HL-60/S4 treated with phorbol 12-myristate 13-acetate at 8.2 ng/mL for 4 days and 3 days (cell line): ENCODE measurements around the gene PAGR1.
"Not testable (repeated sequence)": the region's sequence is repeated elsewhere in the genome, so short reads cannot be mapped to it uniquely, and the experiment has no call there.

ENCODE experiments used
- in situ Hi-C: fragments of 300-500 bp; cut with MboI; formaldehyde crosslinking; loops from 2 replicates; pipeline ENCODE4 v1.15.0; 2022; ENCODE audit warnings: low sequenced_read_pairs

PAGR1 gene

DNA sequence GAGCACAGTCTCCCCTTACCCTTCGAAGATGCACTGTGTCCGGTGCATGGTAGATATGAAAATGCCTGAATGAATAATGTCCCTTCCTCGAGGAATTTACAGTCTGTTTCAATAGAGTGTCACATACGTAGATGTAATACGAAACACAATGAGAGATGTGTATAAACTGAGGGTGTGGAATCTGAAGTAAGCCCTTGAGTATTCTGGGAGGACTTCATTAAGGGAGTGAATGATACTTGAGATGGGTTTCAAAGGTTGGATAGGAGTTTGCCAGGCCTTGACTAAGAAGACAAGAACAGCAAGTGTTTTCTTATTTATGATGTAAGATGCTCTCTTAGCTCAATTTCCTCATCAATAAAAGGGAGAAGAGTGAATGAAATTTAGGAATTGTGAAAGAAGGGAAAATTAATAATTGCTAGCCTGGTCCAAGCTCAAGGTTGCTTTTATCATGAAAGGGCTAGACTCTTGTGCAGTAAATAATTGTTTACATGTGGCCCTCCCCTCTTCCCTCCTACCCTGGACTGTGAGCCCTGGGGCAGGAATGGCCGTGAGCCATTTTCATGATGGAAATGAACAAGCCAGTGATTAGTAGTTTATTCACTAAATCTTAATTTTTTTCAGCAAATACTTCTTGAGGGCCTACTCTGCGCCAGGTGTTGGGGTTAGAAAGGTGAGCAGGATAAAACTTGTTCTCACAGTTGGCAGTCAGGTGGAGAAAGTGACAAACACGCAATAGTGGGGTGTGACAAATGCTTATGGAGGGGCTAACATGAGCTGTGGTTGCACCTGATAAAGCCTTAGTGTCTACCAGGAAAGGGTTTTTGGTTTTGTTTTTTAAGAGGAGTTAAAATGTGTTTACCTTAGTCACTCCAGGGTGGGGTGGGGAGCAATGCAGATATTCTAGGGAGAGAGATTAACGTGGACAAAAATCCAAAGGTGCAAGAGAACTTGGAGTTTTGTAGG is 23.8 kb upstream of the PAGR1 start:
- in situ Hi-C loops, result no loop called here

DNA sequence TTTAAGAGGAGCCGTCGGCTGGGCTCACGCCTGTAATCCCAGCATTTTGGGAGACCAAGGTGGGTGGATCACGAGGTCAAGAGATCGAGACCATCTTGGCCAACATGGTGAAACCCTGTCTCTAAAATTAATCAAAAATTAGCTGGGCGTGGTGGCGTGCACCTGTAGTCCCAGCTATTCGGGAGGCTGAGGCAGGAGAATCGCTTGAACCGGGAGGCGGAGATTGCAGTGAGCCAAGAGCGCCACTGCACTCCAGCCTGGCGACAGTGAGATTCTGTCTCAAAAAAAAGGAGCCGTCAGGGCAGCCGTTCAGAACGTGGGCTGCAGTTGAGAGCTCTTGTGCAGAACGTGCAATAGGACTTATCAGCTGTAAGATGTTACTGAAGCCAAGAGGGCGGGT is 22.8 kb upstream of the PAGR1 start:
- in situ Hi-C loops, result not testable (repeated sequence)

DNA sequence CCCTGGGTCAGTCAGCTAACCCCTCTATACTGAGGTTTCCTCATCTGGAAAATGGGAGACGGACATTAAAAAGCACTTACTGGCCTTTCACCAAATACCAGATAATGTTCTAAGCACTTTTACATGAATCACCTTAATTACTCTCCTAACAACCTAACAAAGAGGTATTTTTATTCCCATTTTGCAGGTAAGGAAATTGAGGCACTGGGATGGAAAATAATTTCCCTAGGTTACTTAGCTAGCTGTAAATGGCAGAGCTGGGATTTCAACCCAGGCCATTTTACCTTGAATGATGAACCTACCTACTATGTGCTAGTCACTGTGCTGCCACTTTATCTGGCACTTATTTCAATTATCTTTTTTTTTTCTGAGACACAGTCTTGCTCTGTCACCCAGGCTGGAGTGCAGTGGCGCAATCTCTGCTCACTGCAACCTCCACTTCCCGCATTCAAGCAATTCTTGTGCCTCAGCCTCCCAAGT is 21.7 kb upstream of the PAGR1 start:
- in situ Hi-C loops, result no loop called here

DNA sequence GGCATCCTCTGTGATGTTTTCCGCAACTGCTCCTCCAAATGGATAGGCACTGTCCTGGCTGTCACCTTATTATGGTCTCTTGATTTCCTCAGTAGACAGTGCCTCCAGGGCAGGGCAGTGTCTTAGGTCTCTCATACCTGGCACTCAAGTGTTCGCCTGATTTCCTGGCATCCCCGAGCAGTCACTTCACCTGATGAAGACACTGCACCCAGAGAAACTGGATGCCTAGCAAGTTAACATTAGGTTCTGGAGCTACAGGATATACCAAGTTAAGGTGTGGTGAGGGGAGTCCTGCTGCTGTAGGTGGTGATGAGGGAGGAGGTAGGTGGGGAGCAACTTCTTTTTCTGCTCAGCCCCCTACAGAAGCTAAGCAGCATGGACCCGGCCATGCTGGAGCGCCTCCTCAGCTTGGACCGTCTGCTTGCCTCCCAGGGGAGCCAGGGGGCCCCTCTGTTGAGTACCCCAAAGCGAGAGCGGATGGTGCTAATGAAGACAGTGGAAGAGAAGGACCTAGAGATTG is 13.5 kb upstream of the PAGR1 start:
- in situ Hi-C loops, result no loop called here

DNA sequence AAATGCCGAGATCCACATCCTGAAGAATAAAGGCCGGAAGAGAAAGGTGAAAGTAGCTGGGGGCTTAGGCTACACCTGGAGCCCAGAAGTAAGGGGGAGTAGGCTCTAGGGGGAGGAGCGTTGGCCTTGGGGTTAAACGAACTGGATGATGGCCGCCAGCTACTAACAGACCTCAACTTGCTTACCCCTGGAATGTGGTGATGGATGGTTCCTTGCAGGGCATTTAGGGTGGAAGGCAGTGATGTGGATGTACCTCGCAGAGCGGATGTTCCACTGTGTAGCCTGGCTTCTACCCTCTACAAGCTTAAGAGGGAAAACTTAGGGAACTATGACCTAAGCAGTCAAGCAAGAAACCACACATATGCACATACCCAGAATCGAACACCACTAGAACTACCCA is 11.9 kb upstream of the PAGR1 start:
- in situ Hi-C loops, result no loop called here

DNA sequence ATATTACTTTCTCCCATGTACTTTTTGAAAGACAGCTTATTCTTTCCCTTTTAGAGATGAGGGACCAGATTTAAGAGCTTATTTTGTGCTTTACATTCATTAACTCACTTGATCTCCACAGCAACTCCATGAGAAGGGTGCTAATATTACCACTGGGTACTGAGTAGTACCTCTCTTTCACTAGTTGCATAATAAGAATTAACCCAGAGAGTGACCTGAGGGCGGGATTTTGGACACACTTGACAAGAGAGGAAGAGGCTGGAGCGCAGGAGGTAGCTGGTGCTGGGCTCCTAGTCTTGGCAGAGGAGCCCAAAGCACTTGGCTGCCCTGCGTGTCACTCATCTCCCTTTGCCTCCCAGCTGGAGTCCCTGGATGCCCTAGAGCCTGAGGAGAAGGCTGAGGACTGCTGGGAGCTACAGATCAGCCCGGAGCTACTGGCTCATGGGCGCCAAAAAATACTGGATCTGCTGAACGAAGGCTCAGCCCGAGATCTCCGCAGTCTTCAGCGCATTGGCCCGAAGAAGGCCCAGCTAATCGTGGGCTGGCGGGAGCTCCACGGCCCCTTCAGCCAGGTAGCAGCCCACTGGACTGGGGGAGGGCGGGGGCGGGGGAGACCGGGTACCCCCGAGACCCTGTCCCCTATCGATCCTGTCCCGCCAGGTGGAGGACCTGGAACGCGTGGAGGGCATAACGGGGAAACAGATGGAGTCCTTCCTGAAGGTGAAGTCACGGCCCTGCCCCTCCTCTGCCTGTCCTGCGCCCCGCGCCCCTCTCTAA is 11.3 kb upstream of the PAGR1 start:
- in situ Hi-C loops, result no loop called here

DNA sequence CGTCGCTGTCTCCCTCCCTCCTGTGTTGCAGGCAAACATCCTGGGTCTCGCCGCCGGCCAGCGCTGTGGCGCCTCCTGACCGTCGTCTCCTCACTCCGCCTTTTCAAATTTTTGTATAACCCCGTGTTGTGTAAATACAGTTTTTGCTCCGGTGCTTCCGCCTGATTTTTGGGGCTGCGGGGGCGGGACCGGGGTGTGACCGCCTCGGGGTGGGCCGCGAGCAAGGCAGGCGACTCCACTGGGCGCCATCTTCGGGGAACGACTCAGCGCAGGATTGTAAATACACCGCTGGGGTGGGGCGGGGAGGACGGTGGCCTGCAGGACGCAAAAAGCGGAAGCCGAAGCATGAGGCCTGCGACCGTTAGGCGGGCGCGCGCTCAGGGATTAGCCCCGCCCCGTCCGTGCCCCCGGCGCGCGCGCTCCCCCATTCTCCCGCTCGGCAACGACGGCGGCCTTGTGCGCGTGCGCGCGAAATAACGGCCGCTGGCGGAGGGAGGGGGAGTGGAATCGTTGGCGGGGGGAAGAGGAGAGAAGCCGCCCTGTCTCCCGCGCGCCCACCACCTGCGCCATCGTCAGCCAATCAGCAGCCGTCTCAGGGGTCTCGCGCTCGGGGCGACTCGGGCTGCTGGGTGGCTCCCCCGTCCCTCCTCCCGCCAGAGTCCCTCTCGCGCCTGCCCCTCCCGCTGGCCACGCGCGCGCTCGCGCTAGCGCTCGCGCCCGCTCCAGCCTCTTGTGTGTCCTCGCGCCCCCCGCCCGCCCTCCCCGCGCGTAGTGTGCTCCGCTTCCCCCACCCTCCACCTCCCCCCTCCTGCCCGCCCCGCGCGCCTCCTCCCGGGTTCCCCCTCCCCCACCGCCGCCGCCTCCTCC is 10.5 kb upstream of the PAGR1 start:
- in situ Hi-C loops, result no loop called here

DNA sequence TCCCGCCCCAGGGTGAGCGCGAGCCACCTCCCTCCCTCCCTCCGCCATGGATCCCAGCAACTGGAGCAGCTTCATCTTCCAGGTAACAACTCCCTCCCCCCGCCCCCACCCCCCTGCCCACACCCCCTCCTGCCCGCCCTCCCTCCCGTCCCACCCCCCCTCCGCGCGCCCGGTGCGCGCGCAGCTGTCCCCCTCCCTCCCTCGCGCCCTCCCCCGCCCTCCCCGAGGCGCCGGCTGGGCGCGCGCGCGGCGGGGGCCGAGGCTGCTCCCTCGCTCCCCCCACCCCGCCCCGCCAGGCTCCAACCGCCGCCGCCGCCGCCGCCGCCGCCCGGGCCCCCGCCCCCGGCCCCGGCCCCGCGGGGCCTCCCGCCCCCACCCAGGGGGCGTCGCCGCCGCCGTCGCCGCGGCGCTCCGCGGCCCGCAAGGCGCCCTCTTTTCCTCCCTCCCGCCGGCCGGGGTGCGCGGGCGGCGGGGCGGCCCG is 9.8 kb upstream of the PAGR1 start, which contains the start of gene MAZ:
Gene MAZ, plus strand, starts transcription at position 431 of the 481 bp plus-strand sequence. CDS start 173 bp downstream, outside the sequence.
- in situ Hi-C loops, result no loop called here

DNA sequence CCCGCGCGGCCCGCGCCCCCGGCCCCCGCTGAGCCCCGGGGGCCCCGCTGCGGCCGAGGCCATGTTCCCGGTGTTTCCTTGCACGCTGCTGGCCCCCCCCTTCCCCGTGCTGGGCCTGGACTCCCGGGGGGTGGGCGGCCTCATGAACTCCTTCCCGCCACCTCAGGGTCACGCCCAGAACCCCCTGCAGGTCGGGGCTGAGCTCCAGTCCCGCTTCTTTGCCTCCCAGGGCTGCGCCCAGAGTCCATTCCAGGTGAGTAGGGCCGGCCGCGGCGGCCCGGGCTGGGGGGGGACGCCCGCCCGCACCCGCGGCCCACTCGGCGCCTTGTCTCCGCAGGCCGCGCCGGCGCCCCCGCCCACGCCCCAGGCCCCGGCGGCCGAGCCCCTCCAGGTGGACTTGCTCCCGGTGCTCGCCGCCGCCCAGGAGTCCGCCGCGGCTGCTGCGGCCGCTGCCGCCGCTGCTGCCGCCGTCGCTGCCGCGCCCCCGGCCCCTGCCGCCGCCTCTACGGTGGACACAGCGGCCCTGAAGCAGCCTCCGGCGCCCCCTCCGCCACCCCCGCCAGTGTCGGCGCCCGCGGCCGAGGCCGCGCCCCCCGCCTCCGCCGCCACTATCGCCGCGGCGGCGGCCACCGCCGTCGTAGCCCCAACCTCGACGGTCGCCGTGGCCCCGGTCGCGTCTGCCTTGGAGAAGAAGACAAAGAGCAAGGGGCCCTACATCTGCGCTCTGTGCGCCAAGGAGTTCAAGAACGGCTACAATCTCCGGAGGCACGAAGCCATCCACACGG is 9.1 kb upstream of the PAGR1 start:
- in situ Hi-C loops, result no loop called here

DNA sequence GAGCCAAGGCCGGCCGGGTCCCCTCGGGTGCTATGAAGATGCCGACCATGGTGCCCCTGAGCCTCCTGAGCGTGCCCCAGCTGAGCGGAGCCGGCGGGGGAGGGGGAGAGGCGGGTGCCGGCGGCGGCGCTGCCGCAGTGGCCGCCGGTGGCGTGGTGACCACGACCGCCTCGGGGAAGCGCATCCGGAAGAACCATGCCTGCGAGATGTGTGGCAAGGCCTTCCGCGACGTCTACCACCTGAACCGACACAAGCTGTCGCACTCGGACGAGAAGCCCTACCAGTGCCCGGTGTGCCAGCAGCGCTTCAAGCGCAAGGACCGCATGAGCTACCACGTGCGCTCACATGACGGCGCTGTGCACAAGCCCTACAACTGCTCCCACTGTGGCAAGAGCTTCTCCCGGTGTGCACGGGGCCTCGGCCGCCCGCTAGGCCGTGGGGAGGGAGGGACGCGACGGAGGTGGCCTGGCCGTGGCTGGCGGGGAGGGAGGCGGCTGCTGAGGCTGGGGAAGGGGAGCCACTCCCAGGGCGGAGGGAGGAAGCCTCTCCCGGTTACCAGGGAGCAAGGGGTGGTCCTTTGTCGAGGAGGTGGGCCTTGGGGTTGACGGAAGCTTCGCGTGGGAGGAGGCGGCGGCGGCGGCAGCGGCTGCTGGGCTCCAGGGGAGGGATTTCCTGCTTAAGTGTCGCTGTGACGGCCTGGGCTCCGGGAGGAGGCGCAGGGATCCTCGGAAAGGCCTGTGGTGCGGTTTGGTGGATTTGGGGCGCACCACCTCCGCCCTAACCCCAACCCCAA is 8.3 kb upstream of the PAGR1 start:
- in situ Hi-C loops, result no loop called here

DNA sequence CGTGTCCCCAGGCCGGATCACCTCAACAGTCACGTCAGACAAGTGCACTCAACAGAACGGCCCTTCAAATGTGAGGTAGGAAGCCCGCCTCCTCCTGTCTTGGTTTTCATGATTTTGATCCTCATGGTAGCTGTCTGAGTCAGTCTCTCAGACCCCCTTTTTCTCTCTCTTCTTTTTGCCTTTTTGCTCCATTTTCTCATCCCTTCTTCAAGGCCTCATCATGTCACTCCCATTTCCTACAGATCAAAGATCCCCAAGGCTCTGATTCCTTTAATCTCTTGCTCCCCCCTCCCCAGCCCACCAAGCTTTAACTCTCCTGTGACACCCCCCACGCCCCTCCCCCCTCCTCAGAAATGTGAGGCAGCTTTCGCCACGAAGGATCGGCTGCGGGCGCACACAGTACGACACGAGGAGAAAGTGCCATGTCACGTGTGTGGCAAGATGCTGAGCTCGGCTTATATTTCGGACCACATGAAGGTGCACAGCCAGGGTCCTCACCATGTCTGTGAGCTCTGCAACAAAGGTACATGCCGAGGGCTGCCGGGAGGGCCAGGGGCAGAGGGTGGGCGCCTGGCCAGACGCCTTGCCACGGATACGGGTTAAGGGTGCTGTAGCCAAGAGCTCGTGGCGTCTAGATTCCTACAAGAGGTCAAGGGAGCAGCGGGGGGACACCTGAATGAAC is 7.6 kb upstream of the PAGR1 start:
- in situ Hi-C loops, result no loop called here

DNA sequence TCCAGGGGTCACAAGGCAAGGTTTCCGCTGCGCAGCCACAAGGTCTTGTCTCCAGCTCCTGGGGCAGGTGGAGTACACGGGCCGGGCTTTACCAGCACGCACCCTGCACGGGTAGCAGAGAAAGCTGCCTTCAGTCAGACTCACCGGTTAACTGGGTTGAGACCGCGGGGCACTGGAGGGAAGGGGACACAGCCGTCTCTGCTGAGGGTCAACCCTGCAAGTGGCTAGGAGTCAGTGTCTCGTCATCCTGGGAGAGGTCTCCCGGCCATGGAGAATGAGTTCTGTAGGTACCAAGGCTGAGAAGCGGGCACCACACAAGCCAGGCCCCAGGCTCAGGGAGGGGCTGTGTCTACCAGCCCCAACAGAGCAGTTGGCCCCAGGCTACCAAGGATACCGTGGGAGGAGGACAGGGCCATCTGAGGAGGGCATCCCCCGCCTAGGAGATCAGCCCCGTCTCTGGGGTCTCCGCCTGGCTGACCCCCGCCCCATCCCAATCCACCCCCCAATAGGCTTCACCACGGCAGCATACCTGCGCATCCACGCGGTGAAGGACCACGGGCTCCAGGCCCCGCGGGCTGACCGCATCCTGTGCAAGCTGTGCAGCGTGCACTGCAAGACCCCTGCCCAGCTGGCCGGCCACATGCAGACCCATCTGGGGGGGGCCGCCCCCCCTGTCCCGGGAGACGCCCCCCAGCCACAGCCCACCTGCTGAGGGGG is 6.8 kb upstream of the PAGR1 start:
- in situ Hi-C loops, result no loop called here

DNA sequence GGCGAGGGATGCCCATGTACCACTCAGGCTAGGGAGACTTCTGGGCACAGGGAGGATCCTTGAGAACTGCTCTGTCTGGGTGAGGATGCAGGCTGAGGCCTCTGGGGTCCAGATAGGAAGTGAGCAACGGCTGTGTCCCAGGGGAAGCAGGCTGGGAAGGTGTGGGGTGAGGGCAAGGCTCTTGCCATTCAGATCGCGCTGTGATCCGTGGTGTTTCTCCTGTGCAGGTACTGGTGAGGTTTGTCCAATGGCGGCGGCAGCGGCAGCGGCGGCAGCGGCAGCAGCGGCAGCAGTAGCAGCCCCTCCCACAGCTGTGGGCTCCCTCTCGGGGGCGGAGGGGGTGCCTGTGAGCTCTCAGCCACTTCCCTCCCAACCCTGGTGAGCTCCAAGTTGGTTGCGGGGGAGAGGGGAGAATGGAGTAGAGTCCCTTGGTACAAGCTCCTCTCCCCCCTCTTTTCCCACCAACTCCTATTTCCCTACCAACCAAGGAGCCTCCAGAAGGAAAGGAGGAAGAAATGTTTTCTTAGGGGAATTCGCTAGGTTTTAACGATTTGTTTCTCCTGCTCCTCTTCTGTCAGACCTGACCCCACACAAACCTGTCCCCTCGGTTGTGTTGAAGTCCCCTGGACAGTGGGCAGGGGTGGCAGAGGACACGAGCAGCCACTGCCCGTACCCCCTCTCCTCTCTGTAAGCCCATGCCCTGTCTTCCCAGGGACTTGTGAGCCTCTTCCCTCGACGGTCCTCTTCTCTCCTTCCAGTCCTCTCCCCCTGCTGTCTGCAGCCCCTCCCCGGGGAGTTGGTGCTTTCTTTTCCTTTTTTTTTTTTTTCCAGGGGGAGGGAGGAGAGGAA is 5.9 kb upstream of the PAGR1 start:
- in situ Hi-C loops, result no loop called here

DNA sequence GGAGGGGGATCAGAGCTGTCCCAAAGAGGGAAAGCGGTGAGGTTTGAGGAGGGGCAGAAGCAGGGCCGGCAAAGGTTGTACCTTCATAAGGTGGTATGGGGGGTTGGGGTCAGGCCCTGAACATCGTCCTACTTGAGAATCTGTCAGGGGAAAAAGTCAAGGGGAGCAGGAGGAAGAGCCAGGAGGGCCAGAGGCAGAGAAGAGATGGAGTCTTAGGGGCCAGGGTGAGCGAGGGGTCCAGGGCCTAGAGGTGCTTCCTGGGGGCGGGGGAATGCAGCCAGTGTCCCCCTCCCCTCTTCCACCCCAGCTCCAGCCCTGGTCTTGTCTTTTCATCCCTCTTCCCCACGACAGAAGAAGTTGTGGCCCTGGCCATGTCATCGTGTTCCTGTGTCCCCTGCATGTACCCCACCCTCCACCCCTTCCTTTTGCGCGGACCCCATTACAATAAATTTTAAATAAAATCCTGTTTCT is 5.2 kb upstream of the PAGR1 start:
- in situ Hi-C loops, result no loop called here

DNA sequence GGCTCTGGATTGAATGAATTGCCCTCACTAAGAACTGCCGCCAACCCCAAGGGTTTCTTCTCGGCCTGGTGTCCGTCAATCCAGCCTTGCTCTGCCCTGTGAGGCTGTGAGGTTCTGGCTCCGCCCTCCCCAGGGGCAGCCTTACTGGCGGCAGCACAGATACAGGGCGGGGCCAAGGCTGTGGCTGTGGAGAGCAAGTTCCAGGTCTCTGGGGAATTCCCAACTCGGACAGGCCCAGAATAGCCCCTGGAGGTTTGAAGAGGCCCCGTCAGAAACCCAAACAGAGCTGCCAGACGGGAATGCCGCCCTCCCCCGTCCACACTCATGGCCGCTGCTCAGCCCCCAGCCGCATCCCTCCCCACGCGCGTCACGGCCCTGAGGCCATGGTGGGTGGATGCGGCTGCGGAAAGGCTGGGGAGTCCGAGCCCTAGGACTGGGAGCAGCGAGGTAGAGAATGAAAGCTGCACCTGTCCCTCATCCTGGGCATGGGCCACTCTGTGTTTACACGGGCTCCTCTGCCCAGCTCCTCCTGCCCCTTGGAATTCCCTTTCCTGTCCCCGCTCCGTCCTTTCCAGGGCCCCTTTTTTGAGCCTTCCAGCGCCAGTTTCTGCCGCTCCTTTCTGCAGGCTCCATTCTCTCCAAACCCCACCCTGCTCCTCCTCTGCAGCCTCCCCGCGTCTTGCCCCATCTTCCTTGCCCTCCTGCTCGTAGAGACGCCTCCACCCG is 4.6 kb upstream of the PAGR1 start:
- in situ Hi-C loops, result no loop called here
